Measurements from ENCODE around the gene STX3.
"Not testable (repeated sequence)": the region's sequence is repeated elsewhere in the genome, so short reads cannot be mapped to it uniquely, and the experiment has no call there.

- not testable (repeated sequence) for TF ChIP-seq EZH2phosphoT487 (IDR thresholded peaks at IDR 0.05; ENCODE audit: low read depth); CTCF (IDR thresholded peaks at IDR 0.05; ENCODE audit: low read depth, low read length)
Observed at GRCh38 chr11:59816434-59816833, 61.3 kb downstream of the STX3 start.

Measured in OCI-LY3 (cell line).